Measurements from ENCODE around the gene GLB1L.
"Not testable (repeated sequence)": the region's sequence is repeated elsewhere in the genome, so short reads cannot be mapped to it uniquely, and the experiment has no call there.

The GLB1L gene

GRCh38 chr2:219205981-219206327 is 39.3 kb downstream of the GLB1L start:
- DNase-seq, result no peak

GRCh38 chr2:219205165-219205538 is 40.1 kb downstream of the GLB1L start:
- DNase-seq, result no peak

- no peak for DNase-seq
Measured at GRCh38 chr2:219204425-219205164, 40.6 kb downstream of the GLB1L start.

GRCh38 chr2:219201331-219201730 is 43.9 kb downstream of the GLB1L start:
- DNase-seq, result not testable (repeated sequence)

GRCh38 chr2:219200502-219201326 is 44.5 kb downstream of the GLB1L start:
- peak; percentile 32 for DNase-seq

- no peak for DNase-seq
Measured at GRCh38 chr2:219199470-219200211, 45.6 kb downstream of the GLB1L start.

GRCh38 chr2:219198974-219199373 is 46.3 kb downstream of the GLB1L start:
- no peak for DNase-seq

GRCh38 chr2:219197388-219197787 is 47.9 kb downstream of the GLB1L start:
- DNase-seq, result no peak

- DNase-seq, result no peak
Measured at GRCh38 chr2:219186754-219187456, 58.3 kb downstream of the GLB1L start.

Measured in CD4-positive, alpha-beta T cell treated with Interleukin-6 for 4 hours (primary cell).